ENCODE measurements around the gene FKBP1C.

DNA sequence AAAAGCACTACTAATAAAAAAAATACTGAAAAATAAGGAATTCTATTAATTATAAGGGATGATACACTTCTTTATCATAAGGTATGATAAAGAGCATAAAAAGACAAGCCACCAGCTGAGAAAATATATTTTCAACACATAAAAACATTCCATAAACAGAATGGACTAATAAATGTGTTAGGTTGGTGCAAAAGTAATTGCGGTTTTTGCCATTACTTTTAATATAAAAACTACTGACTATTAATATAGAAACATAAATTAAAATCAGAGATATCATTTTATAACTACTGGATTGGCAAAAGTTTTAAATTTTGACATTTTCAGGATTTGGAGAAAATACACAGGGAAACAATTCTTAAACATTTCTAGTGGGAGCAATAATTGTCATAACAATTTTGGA is 37.1 kb upstream of the FKBP1C start:
- TF ChIP-seq CTCF (IDR thresholded peaks at IDR 0.05; ENCODE audit: insufficient read depth, low read length), result no peak
- no peak for TF ChIP-seq POLR2AphosphoS5 (IDR thresholded peaks at IDR 0.05; ENCODE audit: low read depth)
- TF ChIP-seq GABPA (IDR thresholded peaks at IDR 0.05; ENCODE audit: low read depth), result no peak
- no peak for TF ChIP-seq SPI1 (IDR thresholded peaks at IDR 0.05; ENCODE audit: borderline replicate concordance, low read depth)
